ENCODE measurements around the gene HHIP.

Gene HHIP

DNA sequence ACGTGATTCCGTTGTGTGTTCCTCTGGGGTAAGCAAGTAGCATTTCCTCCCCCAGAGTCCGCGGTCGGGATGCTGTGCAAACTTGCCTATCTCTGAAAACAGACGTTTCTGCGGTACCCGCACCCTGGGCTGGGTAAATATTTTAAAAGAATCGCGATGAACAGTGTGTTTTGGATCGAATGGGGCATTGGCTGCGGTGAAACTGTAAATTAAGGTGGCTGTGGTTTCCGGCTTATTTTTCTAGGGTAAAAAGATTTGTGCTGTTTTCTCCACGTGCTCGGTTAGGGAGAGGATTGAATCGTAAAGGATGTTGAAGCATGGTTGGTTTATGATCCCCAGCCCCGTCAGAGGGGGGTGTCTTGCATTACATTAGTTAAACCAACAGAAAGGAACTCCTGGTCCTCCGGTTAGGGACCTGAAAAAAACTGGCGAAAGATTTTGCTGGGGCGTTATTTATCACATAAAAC lies 1.2 kb downstream of the HHIP start:
- TF ChIP-seq, protein P1, sequence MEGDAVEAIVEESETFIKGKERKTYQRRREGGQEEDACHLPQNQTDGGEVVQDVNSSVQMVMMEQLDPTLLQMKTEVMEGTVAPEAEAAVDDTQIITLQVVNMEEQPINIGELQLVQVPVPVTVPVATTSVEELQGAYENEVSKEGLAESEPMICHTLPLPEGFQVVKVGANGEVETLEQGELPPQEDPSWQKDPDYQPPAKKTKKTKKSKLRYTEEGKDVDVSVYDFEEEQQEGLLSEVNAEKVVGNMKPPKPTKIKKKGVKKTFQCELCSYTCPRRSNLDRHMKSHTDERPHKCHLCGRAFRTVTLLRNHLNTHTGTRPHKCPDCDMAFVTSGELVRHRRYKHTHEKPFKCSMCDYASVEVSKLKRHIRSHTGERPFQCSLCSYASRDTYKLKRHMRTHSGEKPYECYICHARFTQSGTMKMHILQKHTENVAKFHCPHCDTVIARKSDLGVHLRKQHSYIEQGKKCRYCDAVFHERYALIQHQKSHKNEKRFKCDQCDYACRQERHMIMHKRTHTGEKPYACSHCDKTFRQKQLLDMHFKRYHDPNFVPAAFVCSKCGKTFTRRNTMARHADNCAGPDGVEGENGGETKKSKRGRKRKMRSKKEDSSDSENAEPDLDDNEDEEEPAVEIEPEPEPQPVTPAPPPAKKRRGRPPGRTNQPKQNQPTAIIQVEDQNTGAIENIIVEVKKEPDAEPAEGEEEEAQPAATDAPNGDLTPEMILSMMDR (conservative IDR thresholded peaks at IDR 0.05; ENCODE audit: control insufficient read depth, insufficient read depth, low read depth, low read length) = no peak
- peak overlapping the region; percentile 69 for H3K4me3 ChIP-seq (ENCODE audit: control insufficient read depth, low read depth, low read length)
- peak; percentile 53 for DNase-seq (ENCODE audit: low read depth)

- DNase-seq (ENCODE audit: low read depth) = no peak
- TF ChIP-seq, protein P1 (conservative IDR thresholded peaks at IDR 0.05; ENCODE audit: control insufficient read depth, insufficient read depth, low read depth, low read length) = no peak
- peak overlapping the region; percentile 69 for H3K4me3 ChIP-seq (ENCODE audit: control insufficient read depth, low read depth, low read length)
Observed at GRCh38 chr4:144647590-144647989, 1.6 kb downstream of the HHIP start.

GRCh38 chr4:144648042-144648441 lies 2.1 kb downstream of the HHIP start:
- H3K4me3 ChIP-seq (ENCODE audit: control insufficient read depth, low read depth, low read length) = no peak overlapping the region
- DNase-seq (ENCODE audit: low read depth) = no peak

DNA sequence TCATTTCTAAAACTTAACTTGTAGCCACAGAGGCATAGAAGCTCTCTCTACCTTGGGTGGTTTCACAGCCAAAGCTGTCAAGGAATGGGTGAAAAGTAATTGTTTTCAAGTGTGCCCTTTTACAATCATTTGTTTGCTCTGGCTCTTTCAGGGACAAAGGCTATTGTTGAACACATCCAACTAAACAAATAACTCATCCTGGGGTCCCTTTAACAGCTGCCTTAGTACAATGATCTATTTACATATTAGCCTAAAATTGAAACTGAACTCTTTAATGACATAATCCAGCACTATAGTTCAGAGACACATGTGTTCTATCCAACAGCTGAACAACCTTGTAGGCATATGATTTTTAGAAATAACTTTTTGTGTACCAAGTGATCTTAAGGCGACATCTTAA lies 3.7 kb downstream of the HHIP start:
- TF ChIP-seq, protein P1 (conservative IDR thresholded peaks at IDR 0.05; ENCODE audit: control insufficient read depth, insufficient read depth, low read depth, low read length) = no peak
- H3K4me3 ChIP-seq (ENCODE audit: control insufficient read depth, low read depth, low read length) = no peak overlapping the region
- no peak for DNase-seq (ENCODE audit: low read depth)

More at GRCh38 chr4:144648042-144648441, 2.1 kb downstream of the HHIP start:
- TF ChIP-seq, protein P1 (conservative IDR thresholded peaks at IDR 0.05; ENCODE audit: control insufficient read depth, insufficient read depth, low read depth, low read length) = no peak

DNA sequence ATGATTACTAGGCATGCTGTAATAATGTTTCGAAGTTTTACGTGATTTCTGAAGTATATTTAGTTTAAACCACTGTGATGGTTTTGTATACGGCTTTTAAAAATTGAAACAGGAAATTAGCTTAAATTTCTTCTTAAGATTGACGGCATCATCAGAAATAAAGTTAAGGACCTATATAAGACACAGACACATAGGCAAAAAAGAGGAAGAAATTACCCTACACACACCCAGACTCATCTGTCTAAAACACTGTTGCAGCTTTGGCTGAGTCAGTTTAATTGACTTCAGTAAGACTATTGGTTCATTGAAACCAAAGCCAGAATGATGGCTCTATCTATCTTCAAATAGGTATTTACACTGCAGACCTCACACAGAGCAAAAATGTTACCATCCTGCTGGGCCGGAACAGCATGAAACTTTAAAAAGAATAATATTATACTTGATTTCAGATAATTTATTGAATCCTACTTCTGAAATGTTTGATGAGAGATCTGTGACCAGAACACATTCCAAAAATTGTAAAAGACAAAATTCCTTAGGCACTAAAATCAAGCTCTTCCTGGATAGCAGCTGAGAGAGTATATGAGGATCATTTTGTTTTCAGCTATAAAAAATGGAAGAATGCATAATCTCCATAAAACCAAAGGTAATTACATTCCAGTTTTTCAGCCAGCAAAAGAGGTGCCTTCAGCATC lies 4.5 kb downstream of the HHIP start:
- TF ChIP-seq, protein P1 (conservative IDR thresholded peaks at IDR 0.05; ENCODE audit: control insufficient read depth, insufficient read depth, low read depth, low read length) = no peak
- H3K4me3 ChIP-seq (ENCODE audit: control insufficient read depth, low read depth, low read length) = no peak overlapping the region
- DNase-seq (ENCODE audit: low read depth) = no peak

DNA sequence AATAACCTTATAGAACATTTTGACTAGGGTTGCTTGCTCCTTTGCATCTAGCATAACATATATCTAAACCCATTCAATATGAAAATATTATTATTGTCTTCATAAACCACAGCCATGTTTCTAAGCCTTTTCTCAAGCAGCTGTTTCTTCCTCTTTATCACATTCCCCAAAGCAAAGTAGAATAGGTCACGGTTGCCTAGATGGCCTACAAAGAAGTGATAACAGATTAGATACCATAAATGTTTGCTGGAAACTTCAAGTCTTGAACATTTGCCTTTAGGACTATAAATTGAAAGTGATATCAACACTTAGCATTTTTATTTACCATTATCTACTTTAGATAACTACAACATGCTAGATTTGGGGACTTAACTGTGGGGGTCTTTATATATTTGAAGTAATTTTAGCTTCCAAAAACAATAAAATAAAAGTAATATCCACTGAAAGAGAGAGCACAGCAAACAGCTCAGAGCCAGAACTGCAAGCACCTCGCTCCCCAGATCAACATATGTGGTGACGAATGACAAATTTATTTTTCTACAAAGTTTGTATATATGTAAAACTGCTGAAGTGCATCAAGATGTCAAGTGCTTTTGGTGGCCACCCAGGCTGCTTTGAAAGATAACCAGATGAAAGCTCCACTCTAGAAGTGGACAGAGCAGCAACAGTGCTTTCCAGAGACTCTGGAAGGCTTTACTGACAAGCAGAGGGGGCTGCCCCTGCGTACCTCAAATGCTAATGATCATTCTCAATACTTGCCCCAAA lies 8.0 kb downstream of the HHIP start:
- no peak overlapping the region for H3K4me3 ChIP-seq (ENCODE audit: control insufficient read depth, low read depth, low read length)
- DNase-seq (ENCODE audit: low read depth) = no peak
- TF ChIP-seq, protein P1 (conservative IDR thresholded peaks at IDR 0.05; ENCODE audit: control insufficient read depth, insufficient read depth, low read depth, low read length) = no peak
